Activated B cell treated with CpG ODN at 0.5 μM for 24 hours (primary cell): Measurements from ENCODE around the gene MACROD2. TPM values are rescaled to one million over a fixed set of nuclear protein-coding genes. Genes with fewer than 3 reads are reported as not detected.

Experiments
- ATAC-seq: fragments of 200-7000 bp; cut with Tn5 transposase; one replicate; pipeline ENCODE4 v1.10.0; 2021; ENCODE audit warnings: low read depth, mild to moderate bottlenecking, moderate library complexity
- CTCF ChIA-PET: fragments of 350-600 bp; sonication (Branson Sonifier 250); formaldehyde crosslinking; loops from one replicate; lab custom pipeline; 2021; ENCODE audit warnings: antibody characterized with exemption; lab: Charles Lee
- POLR2A ChIA-PET: fragments of 350-600 bp; sonication (Branson Sonifier 250); formaldehyde crosslinking; loops from one replicate; lab custom pipeline; 2021; ENCODE audit warnings: antibody characterized with exemption; lab: Charles Lee
- DNase-seq: peaks from one replicate; pipeline ENCODE4 v3.0.0; 2022
- H3K27ac Mint-ChIP-seq: one replicate; pipeline ENCODE4 v1.8.0; 2020; ENCODE audit warnings: mixed read lengths
- H3K27me3 Mint-ChIP-seq: one replicate; pipeline ENCODE4 v1.8.0; 2021; ENCODE audit warnings: mixed read lengths
- H3K36me3 Mint-ChIP-seq: one replicate; pipeline ENCODE4 v1.8.0; 2021; ENCODE audit warnings: low read depth, mixed read lengths
- H3K4me1 Mint-ChIP-seq: one replicate; pipeline ENCODE4 v1.8.0; 2021; ENCODE audit warnings: mixed read lengths
- H3K4me3 Mint-ChIP-seq: one replicate; pipeline ENCODE4 v1.8.0; 2020; ENCODE audit warnings: mild to moderate bottlenecking, mixed read lengths
- H3K9me3 Mint-ChIP-seq: one replicate; pipeline ENCODE4 v1.8.0; 2020; ENCODE audit warnings: mixed read lengths
- intact Hi-C: fragments of 100-400 bp; cut with micrococcal nuclease; formaldehyde crosslinking; loops from one replicate; pipeline ENCODE4 v1.15.1; 2024
- total RNA-seq: library from RNA; stranded (reverse); gene quantifications from 2 replicates; pipeline ENCODE4 v1.2.3, GENCODE V29; 2022
- TF ChIP-seq, protein P1 (sequence below): fragments of 200-600 bp; IDR thresholded peaks from one replicate; pipeline ENCODE4 v1.8.0; 2022; ENCODE audit warnings: antibody characterized with exemption, mild to moderate bottlenecking

Gene MACROD2
- total RNA-seq, 1 donor from 2014 or later: 55.1 TPM

DNA sequence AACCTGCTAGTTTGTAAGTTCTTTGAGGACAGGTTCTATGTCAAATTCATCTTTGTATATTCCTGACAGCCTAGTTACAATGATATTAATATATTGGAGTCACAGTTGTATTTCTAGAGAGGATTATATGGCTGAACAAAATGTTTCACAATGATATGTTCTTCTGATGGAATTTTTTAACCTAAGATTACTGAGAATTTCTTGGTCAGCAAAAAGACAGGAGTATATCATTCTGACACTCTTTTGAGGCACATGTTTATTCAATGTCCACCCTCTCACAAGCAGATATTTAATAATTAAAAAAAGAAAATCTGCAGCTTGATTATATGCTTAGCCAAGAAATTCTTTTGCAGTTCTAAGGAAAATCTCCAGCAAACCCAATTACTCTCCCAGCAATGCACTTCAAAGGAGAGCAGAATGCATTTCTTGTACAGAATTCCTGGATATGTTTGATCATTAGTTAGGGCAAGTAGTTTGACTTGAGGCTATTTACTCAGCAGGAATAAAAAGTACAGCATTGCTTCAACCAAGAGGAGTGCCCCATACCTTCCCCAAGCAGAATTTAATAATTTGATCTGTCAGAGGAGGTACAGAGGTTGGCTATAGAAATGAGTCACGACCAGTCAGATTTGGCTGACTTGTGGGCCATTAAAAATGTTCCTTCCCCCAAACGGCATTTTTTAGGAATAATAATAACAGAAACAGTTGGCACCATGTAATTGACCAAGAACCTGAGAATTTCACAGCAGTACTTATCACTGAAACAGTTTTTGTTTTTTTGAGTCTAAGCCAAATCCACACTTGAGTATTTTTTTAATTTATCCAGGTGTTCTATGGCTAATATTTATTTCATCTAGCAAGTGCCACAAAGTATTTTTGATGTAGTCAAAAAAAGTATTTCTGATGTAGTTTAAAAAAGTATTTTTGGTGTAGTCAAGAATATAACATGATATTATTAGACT is 850.2 kb downstream of the MACROD2 start:
- Mint-ChIP-seq H3K27ac (no peak overlapping the region), H3K36me3 (no peaks in the 10 kb centered on the region), H3K27me3 (no peaks in the 10 kb centered on the region), H3K4me1 (no peaks in the 10 kb centered on the region), H3K4me3 (no peak overlapping the region), H3K9me3 (no peaks in the 10 kb centered on the region)
- ATAC-seq (no peak), DNase-seq (no peak)
- TF ChIP-seq, protein P1, sequence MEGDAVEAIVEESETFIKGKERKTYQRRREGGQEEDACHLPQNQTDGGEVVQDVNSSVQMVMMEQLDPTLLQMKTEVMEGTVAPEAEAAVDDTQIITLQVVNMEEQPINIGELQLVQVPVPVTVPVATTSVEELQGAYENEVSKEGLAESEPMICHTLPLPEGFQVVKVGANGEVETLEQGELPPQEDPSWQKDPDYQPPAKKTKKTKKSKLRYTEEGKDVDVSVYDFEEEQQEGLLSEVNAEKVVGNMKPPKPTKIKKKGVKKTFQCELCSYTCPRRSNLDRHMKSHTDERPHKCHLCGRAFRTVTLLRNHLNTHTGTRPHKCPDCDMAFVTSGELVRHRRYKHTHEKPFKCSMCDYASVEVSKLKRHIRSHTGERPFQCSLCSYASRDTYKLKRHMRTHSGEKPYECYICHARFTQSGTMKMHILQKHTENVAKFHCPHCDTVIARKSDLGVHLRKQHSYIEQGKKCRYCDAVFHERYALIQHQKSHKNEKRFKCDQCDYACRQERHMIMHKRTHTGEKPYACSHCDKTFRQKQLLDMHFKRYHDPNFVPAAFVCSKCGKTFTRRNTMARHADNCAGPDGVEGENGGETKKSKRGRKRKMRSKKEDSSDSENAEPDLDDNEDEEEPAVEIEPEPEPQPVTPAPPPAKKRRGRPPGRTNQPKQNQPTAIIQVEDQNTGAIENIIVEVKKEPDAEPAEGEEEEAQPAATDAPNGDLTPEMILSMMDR: no peak
- ChIA-PET POLR2A (no interaction called here), CTCF (no interaction called here)
- intact Hi-C loops: no loop called here

DNA sequence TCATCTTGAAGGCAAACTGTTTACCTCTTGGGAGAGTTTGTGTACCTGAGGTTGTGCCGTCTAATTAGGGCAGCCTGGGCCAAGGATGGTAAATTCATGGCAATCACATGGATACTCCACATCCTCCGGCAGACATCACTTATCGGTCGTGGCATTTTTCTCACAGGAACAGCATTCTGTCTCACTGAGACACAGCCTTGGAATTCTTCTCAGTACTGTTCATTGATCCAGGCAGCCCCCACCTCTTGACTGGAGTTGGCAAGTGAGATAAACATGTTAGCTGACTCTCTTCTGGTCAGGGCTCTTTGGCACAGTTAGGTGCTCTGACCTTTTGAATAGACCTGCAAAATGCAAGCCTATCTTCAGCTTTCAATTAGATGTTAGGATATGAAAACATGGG is 853.5 kb downstream of the MACROD2 start:
- no peaks in the 10 kb centered on the region for H3K36me3 Mint-ChIP-seq
- ATAC-seq (no peak), DNase-seq (no peak)
- TF ChIP-seq, protein P1: no peak
- no peaks in the 10 kb centered on the region for H3K9me3 Mint-ChIP-seq
- no peaks in the 10 kb centered on the region for H3K27me3 Mint-ChIP-seq
- H3K4me3 Mint-ChIP-seq: no peak overlapping the region
- POLR2A ChIA-PET: no interaction called here
- intact Hi-C loops: no loop called here
- H3K4me1 Mint-ChIP-seq: peaks cover 6% of the 10 kb centered on the region
- no peak overlapping the region for H3K27ac Mint-ChIP-seq
- CTCF ChIA-PET: no interaction called here

DNA sequence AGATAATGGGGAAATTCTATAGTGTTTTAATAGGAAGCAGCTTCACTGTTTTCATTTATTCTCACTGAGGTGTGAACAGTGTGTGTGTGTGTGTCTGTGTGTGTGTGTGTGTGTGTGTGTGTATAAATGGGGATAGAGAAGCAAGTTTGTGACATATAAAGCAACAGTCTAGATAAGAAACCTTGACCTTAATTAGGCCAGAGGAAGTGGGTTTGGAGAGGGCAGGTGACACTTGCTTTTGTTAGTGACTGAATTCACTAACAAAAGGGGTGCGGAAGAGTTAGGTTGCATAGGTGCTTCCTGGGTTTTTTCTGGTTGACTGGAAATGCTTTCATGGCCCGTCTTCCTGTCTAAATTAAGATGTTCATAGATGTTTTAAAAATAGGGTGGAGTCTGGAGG is 857.8 kb downstream of the MACROD2 start:
- no peaks in the 10 kb centered on the region for H3K27me3 Mint-ChIP-seq
- DNase-seq (no peak), ATAC-seq (no peak)
- intact Hi-C loops: no loop called here
- TF ChIP-seq, protein P1: no peak
- no peak overlapping the region for H3K4me3 Mint-ChIP-seq
- ChIA-PET POLR2A (no interaction called here), CTCF (no interaction called here)
- no peaks in the 10 kb centered on the region for H3K9me3 Mint-ChIP-seq
- no peaks in the 10 kb centered on the region for H3K36me3 Mint-ChIP-seq
- H3K27ac Mint-ChIP-seq: no peak overlapping the region
- peaks cover 6% of the 10 kb centered on the region for H3K4me1 Mint-ChIP-seq

DNA sequence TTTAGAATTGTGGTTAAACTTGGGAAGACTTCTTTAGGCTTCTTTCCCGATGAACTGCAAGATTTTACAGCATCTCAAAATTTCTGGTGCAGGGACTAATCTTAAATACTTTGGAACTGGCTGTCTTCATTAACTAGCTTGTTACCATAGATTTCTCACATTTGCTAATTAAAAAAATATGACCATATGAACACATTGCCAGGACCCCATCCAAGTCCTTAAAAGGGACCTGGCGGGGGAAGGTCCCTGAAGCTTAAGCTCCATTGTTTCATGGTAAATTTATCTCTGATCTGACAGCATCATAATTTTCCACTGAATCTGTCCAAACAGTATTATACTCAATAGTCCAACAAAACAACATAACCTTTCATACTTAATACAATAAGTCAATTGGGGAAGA is 859.9 kb downstream of the MACROD2 start:
- ChIA-PET CTCF (no interaction called here), POLR2A (interaction anchor here (0.7 kb wide), 1 partner anchor 16 kb away, joined by 6 read pairs; no protein-coding TSS in a partner anchor)
- Mint-ChIP-seq H3K27ac (no peak overlapping the region), H3K4me3 (no peak overlapping the region), H3K36me3 (no peaks in the 10 kb centered on the region), H3K27me3 (peaks cover 3% of the 10 kb centered on the region), H3K4me1 (peaks cover 6% of the 10 kb centered on the region), H3K9me3 (no peaks in the 10 kb centered on the region)
- DNase-seq (no peak), ATAC-seq (no peak)
- intact Hi-C loops: no loop called here
- TF ChIP-seq, protein P1: no peak

DNA sequence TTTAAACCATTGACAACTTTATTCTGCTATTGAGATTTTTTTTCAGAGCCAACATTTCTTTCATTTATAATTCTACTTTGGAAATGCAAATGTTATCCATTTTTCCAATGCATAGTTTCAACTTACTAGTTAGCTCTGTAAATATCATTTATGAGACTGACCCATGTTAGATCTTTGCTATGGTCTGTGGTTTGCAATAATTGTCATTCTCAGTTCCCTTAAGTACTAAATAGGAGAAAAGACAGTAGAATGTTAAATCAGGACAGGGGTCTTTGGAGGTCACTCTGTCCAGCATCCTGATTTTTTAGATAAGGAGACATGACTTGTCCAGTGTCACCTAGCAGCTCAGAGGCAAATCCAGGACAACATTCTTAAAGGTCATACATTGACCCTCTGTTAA is 864.3 kb downstream of the MACROD2 start:
- intact Hi-C loops: no loop called here
- ChIA-PET CTCF (no interaction called here), POLR2A (no interaction called here)
- no peak overlapping the region for H3K4me3 Mint-ChIP-seq
- no peak overlapping the region for H3K27ac Mint-ChIP-seq
- DNase-seq (no peak), ATAC-seq (no peak)
- H3K36me3 Mint-ChIP-seq: no peaks in the 10 kb centered on the region
- H3K9me3 Mint-ChIP-seq: no peaks in the 10 kb centered on the region
- H3K27me3 Mint-ChIP-seq: peaks cover 3% of the 10 kb centered on the region
- TF ChIP-seq, protein P1: no peak
- H3K4me1 Mint-ChIP-seq: no peaks in the 10 kb centered on the region
